ENCODE measurements around the gene DYTN.

The DYTN gene

DNA sequence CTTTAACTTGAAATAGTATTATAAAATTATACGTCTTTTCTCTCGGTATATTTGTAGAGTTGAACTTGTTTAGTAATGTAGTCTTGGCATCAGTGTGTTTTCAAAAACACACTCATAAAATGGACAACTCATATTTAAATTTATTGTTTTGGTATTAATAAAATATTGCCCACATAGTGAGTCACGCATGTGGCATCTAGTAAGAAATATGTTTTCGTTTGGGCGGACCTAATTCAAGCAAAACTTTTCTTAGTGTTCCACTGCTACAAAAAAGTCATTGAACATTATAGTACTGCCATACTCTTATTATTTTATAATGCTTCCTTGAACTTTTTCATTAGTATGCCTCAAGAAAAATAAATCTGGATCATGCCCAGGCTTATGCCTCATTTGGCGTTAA, 107.0 kb downstream of the DYTN start:
- no peak for DNase-seq

DNA sequence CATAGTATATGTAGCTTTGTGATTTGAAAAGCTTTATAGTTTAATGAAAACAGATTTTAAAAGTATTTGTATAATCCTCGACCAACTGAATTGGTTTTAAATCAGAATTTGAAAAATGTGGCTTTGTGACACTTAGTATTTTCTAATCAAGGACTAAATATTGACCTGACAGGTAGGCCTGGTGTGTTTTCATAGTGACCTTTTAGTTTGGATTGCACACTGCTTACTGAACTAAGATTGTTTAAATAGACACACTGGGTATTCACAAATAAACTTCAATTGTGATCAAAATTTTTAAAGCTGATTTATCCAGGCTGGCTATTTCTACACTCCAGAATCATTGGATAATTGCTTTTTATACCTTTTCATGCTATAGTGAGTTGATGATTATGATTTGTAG, 107.7 kb downstream of the DYTN start:
- no peak for DNase-seq

DNA sequence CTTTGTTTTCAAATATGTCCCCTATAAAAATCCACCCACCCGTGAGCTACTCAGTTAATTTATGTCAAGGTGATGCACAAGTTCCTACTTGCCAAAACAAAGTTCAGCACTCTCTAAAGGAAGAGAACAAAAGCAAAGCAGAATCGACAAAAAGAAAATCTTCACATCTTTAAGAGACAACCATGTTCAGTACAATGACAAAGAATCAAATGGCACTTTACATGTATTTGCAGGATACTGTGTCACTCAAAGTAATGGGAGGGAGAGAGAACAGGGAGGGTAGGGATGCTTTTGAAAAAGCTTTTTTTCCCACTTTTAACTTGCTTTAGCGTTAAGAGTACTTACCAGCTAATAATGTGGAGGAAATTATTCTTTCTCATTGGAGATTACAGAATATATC, 115.0 kb downstream of the DYTN start:
- no peak for DNase-seq
